SK-N-SH (cell line): ENCODE data around the gene PLEKHA6. TPM values are rescaled to one million over a fixed set of nuclear protein-coding genes. Genes with fewer than 3 reads are reported as not detected.

Source experiments
- CTCF ChIA-PET: fragments of 300-600, 350-600 bp; formaldehyde crosslinking; extraction: SDS; loops from one replicate; lab custom pipeline; 2021; lab: Yijun Ruan, JAX
- POLR2A ChIA-PET: fragments of 350-600 bp; sonication (Branson Sonifier 250); formaldehyde crosslinking; extraction: SDS; loops from one replicate; lab custom pipeline; 2020; ENCODE audit warnings: antibody characterized with exemption, inconsistent platforms; lab: Yijun Ruan, JAX
- DNase-seq: peaks from one replicate; pipeline ENCODE4 v3.0.0; 2012
- H2AFZ ChIP-seq: fragments of 200-600 bp; sonication (generic); 2 replicates; pipeline ENCODE4 v1.8.1; 2016; ENCODE audit warnings: antibody characterized with exemption, mild to moderate bottlenecking, low read depth
- H3F3A ChIP-seq: fragments of 200-600 bp; sonication (generic); replicated peaks from 2 replicates; pipeline ENCODE3; 2016; ENCODE audit warnings: antibody characterized with exemption, mild to moderate bottlenecking; ENCODE audit not compliant: insufficient read depth
- H3K27ac ChIP-seq, 2 experiments: fragments of 200-500 bp in 1 of 2; fragments of 200-600 bp in 1 of 2; sonication (Bioruptor generic) in 1 of 2; sonication (generic), shearing (Covaris generic) in 1 of 2; 2 replicates each; pipeline versions ENCODE4 v1.5.1 to v1.6.1; 2014 to 2016; ENCODE audit warnings: low read depth in 2 of 2, inconsistent platforms in 1 of 2, low read length in 1 of 2, mild to moderate bottlenecking in 1 of 2, mixed read lengths in 1 of 2
- H3K27me3 ChIP-seq: fragments of 200-600 bp; sonication (generic), shearing (Covaris generic); 2 replicates; pipeline ENCODE4 v1.6.1; 2016; ENCODE audit warnings: mixed run types; ENCODE audit not compliant: insufficient read depth
- H3K36me3 ChIP-seq, 2 experiments: fragments of 200-500 bp in 1 of 2; fragments of 200-600 bp in 1 of 2; sonication (Bioruptor generic) in 1 of 2; sonication (generic) in 1 of 2; replicated peaks in 1 of 2; 2 replicates each; pipeline versions ENCODE3 to v1.5.1; 2014 to 2016; ENCODE audit warnings: low read length in 1 of 2, mild to moderate bottlenecking in 1 of 2; ENCODE audit not compliant: insufficient read depth in 2 of 2, control insufficient read depth in 1 of 2
- H3K4me1 ChIP-seq, 2 experiments: fragments of 200-500 bp in 1 of 2; fragments of 200-600 bp in 1 of 2; sonication (Bioruptor generic) in 1 of 2; sonication (generic), shearing (Covaris generic) in 1 of 2; 2 replicates each; pipeline versions ENCODE4 v1.5.1 to v1.6.1; 2014 to 2016; ENCODE audit warnings: low read depth in 1 of 2, low read length in 1 of 2, mixed run types in 1 of 2; ENCODE audit not compliant: insufficient read depth in 2 of 2, control insufficient read depth in 1 of 2
- H3K4me2 ChIP-seq: fragments of 200-600 bp; sonication (generic), shearing (Covaris generic); 2 replicates; pipeline ENCODE4 v1.6.1; 2017; ENCODE audit warnings: mixed run types
- H3K4me3 ChIP-seq, 2 experiments: fragments of 200-500 bp in 1 of 2; fragments of 200-600 bp in 1 of 2; sonication (Bioruptor generic) in 1 of 2; sonication (generic), shearing (Covaris generic) in 1 of 2; 2 replicates each; pipeline versions ENCODE4 v1.5.1 to v1.8.1; 2014 to 2016; ENCODE audit warnings: low read depth in 2 of 2, inconsistent platforms in 1 of 2, low read length in 1 of 2, mild to moderate bottlenecking in 1 of 2, mixed read lengths in 1 of 2, moderate library complexity in 1 of 2
- H3K79me2 ChIP-seq: fragments of 200-600 bp; sonication (generic); 2 replicates; pipeline ENCODE4 v1.8.1; 2017; ENCODE audit warnings: mild to moderate bottlenecking; ENCODE audit not compliant: insufficient read depth
- H3K9ac ChIP-seq: fragments of 200-600 bp; sonication (generic); 2 replicates; pipeline ENCODE4 v1.6.1; 2017; ENCODE audit warnings: mixed run types
- H3K9me2 ChIP-seq: fragments of 200-600 bp; sonication (generic); 2 replicates; pipeline ENCODE4 v1.6.1; 2017; ENCODE audit warnings: mixed run types
- H3K9me3 ChIP-seq: fragments of 200-600 bp; sonication (generic); 2 replicates; pipeline ENCODE4 v1.6.1; 2017; ENCODE audit warnings: mixed run types, mild to moderate bottlenecking, moderate library complexity
- H4K20me1 ChIP-seq: fragments of 200-600 bp; sonication (generic); 2 replicates; pipeline ENCODE4 v1.6.1; 2017; ENCODE audit warnings: mild to moderate bottlenecking, mixed run types; ENCODE audit not compliant: insufficient read depth
- ELF1 ChIP-seq: IDR thresholded peaks from 2 replicates; pipeline ENCODE4 v1.4.0; 2012
- FOXM1 ChIP-seq: IDR thresholded peaks from 2 replicates; pipeline ENCODE4 v1.4.0; 2012; ENCODE audit warnings: low read depth, mild to moderate bottlenecking
- IRF3 ChIP-seq: fragments of 150-350 bp; IDR thresholded peaks from 2 replicates; pipeline ENCODE4 v1.6.1; 2016; ENCODE audit warnings: mild to moderate bottlenecking, low read depth, low read length
- MAX ChIP-seq: IDR thresholded peaks from 2 replicates; pipeline ENCODE4 v1.4.0; 2012; ENCODE audit warnings: low read depth
- MEF2A ChIP-seq: IDR thresholded peaks from 2 replicates; pipeline ENCODE4 v1.4.0; 2012; ENCODE audit warnings: low read depth, borderline replicate concordance
- MXI1 ChIP-seq: IDR thresholded peaks from 2 replicates; pipeline ENCODE4 v1.6.1; 2012; ENCODE audit warnings: mild to moderate bottlenecking, low read depth, low read length, improper control_type of control experiment
- PBX3 ChIP-seq: IDR thresholded peaks from 2 replicates; pipeline ENCODE4; 2012
- POLR2AphosphoS5 ChIP-seq: IDR thresholded peaks from 2 replicates; pipeline ENCODE4 v1.6.1; 2012; ENCODE audit warnings: low read depth, low read length
- RFX5 ChIP-seq: IDR thresholded peaks from 2 replicates; pipeline ENCODE4 v1.6.1; 2012; ENCODE audit warnings: mild to moderate bottlenecking, improper control_type of control experiment, low read length
- RXRA ChIP-seq: IDR thresholded peaks from 2 replicates; pipeline ENCODE4 v1.4.0; 2012; ENCODE audit warnings: low read depth, mild to moderate bottlenecking, borderline replicate concordance
- SMC3 ChIP-seq: IDR thresholded peaks from 2 replicates; pipeline ENCODE4 v1.6.1; 2012; ENCODE audit warnings: low read depth, low read length, improper control_type of control experiment
- USF1 ChIP-seq: IDR thresholded peaks from 2 replicates; pipeline ENCODE4 v1.4.0; 2012; ENCODE audit warnings: low read depth, borderline replicate concordance
- USF2 ChIP-seq: fragments of 150-350 bp; IDR thresholded peaks from 2 replicates; pipeline ENCODE4 v1.6.1; 2017; ENCODE audit warnings: antibody characterized with exemption, low read length, low read depth, borderline replicate concordance
- YY1 ChIP-seq: IDR thresholded peaks from 2 replicates; pipeline ENCODE4 v1.4.0; 2012; ENCODE audit warnings: low read depth, mild to moderate bottlenecking
- ZBTB33 ChIP-seq: IDR thresholded peaks from 2 replicates; pipeline ENCODE4 v1.4.0; 2012; ENCODE audit warnings: low read depth, borderline replicate concordance
- WGBS: methylation state at CpG from one replicate; pipeline ENCODE4 v1.1.6; 2017; ENCODE audit warnings: low lambda C conversion rate; 5-methylcytosine and 5-hydroxymethylcytosine counted together
- polyA plus RNA-seq, 3 experiments: library from polyadenylated mRNA; depleted of rRNA; stranded (reverse); fragments of >200 nt; gene quantifications; 2 replicates each; pipeline ENCODE4 v1.2.3, GENCODE V29; 2012

Gene PLEKHA6
- polyA plus RNA-seq, 1 of the 3 experiments (the other 2 are of a cell fraction): 1.2 TPM

- TF ChIP-seq IRF3 (no peak), ZBTB33 (no peak), MXI1 (no peak), PBX3 (no peak), RXRA (no peak), USF1 (no peak)
These were observed 17.4 kb upstream of the PLEKHA6 start (continued) for GRCh38 chr1:204376919-204377799.

- no peak overlapping the region for H3K4me2 ChIP-seq
- CTCF ChIA-PET: interaction anchor here (1.0 to 10.0 kb wide), 4 partner anchors 9 to 214 kb away, joined by 4 to 104 read pairs (median 52); partner anchors contain the start of gene PLEKHA6
- TF ChIP-seq USF1 (no peak), ELF1 (no peak), FOXM1 (no peak), USF2 (no peak), POLR2AphosphoS5 (no peak), YY1 (no peak), SMC3 (no peak), MEF2A (no peak), RFX5 (no peak), MAX (no peak)
These were observed 16.7 kb upstream of the PLEKHA6 start for GRCh38 chr1:204376465-204376864.

More at GRCh38 chr1:204376465-204376864, 16.7 kb upstream of the PLEKHA6 start:
- Histone ChIP-seq H3K27ac (no peak overlapping the region), H3K4me3 (no peak overlapping the region), H3K9me3 (no peaks in the 10 kb centered on the region), H3K9me2 (no peaks in the 10 kb centered on the region), H3K36me3 (no peaks in the 10 kb centered on the region), H3K4me1 (peaks cover 0 to 20% of the 10 kb centered on the region in 2 experiments; a peak in 1 of 4 replicates), H3F3A (no peaks in the 10 kb centered on the region), H4K20me1 (no peaks in the 10 kb centered on the region), H2AFZ (no peak overlapping the region), H3K27me3 (peaks cover 62% of the 10 kb centered on the region), H3K79me2 (no peaks in the 10 kb centered on the region), H3K9ac (no peak overlapping the region)
- POLR2A ChIA-PET: no interaction called here
- DNase-seq: no peak
- WGBS: 82% methylated on average over 6 of the region's 6 CpGs
